Smooth muscle cell (in vitro differentiated cells): ENCODE measurements around the gene PRR30. TPM values are rescaled to one million over a fixed set of nuclear protein-coding genes. Genes with fewer than 3 reads are reported as not detected.

Experiments
- DNase-seq: peaks from one replicate; lab custom pipeline; 2025; ENCODE audit not compliant: unreplicated experiment; lab: John Stamatoyannopoulos, UW
- H2AFZ ChIP-seq: fragments of 200-600 bp; sonication (generic); 2 replicates; pipeline ENCODE4 v1.6.0; 2016; ENCODE audit warnings: antibody characterized with exemption, low read depth, mild to moderate bottlenecking
- H3F3A ChIP-seq: fragments of 200-600 bp; sonication (generic); 2 replicates; pipeline ENCODE4 v1.6.0; 2017; ENCODE audit warnings: antibody characterized with exemption, low read depth
- H3K27ac ChIP-seq: fragments of 200-600 bp; sonication (generic); 2 replicates; pipeline ENCODE4 v1.5.1; 2016; ENCODE audit warnings: low read depth, mild to moderate bottlenecking
- H3K27me3 ChIP-seq: fragments of 200-600 bp; sonication (generic); 2 replicates; pipeline ENCODE4 v1.6.1; 2016; ENCODE audit warnings: low read depth, mild to moderate bottlenecking
- H3K36me3 ChIP-seq: fragments of 200-600 bp; sonication (generic); 2 replicates; pipeline ENCODE4 v1.5.1; 2016; ENCODE audit warnings: low read depth
- H3K4me1 ChIP-seq: fragments of 200-600 bp; sonication (generic); 2 replicates; pipeline ENCODE4 v1.5.1; 2016; ENCODE audit warnings: low read depth
- H3K4me2 ChIP-seq: fragments of 200-600 bp; sonication (generic); 2 replicates; pipeline ENCODE4 v1.6.0; 2016; ENCODE audit warnings: mild to moderate bottlenecking
- H3K4me3 ChIP-seq: fragments of 200-600 bp; sonication (generic); 2 replicates; pipeline ENCODE4 v1.5.1; 2016; ENCODE audit warnings: mild to moderate bottlenecking
- H3K79me2 ChIP-seq: fragments of 200-600 bp; sonication (generic); 2 replicates; pipeline ENCODE4 v1.6.0; 2016; ENCODE audit warnings: low read depth, mild to moderate bottlenecking
- H3K9ac ChIP-seq: fragments of 200-600 bp; sonication (generic); 2 replicates; pipeline ENCODE4 v1.6.0; 2016; ENCODE audit warnings: low read depth
- H3K9me3 ChIP-seq: fragments of 200-600 bp; sonication (generic); replicated peaks from 2 replicates; pipeline ENCODE4 v1.5.1; 2016; ENCODE audit warnings: low read depth
- H4K20me1 ChIP-seq: fragments of 200-600 bp; sonication (generic); 2 replicates; pipeline ENCODE4 v1.6.0; 2016; ENCODE audit warnings: low read depth
- CTCF ChIP-seq: fragments of 200-600 bp; sonication (generic); IDR thresholded peaks from 2 replicates; pipeline ENCODE4 v1.5.1; 2017; ENCODE audit warnings: borderline replicate concordance, mild to moderate bottlenecking, antibody characterized with exemption; ENCODE audit not compliant: insufficient read depth, poor library complexity, severe bottlenecking
- WGBS: methylation state at CpG from one replicate; pipeline ENCODE4 v1.1.7; 2016; ENCODE audit warnings: low lambda C conversion rate; 5-methylcytosine and 5-hydroxymethylcytosine counted together
- polyA plus RNA-seq: library from polyadenylated mRNA; unstranded; fragments of >200 nt; fragmentation: Nextera tagmentation; extraction: Ambion mirVana; gene quantifications from 2 replicates; pipeline ENCODE4 v1.2.1, GENCODE V29; 2016
- total RNA-seq: library from RNA; depleted of rRNA; stranded (reverse); fragments of >200 nt; gene quantifications from 2 replicates; pipeline ENCODE4 v1.2.3, GENCODE V29; 2014

Gene PRR30
- total and polyA plus RNA-seq, 2 experiments from 2014 or later, result not detected

DNA sequence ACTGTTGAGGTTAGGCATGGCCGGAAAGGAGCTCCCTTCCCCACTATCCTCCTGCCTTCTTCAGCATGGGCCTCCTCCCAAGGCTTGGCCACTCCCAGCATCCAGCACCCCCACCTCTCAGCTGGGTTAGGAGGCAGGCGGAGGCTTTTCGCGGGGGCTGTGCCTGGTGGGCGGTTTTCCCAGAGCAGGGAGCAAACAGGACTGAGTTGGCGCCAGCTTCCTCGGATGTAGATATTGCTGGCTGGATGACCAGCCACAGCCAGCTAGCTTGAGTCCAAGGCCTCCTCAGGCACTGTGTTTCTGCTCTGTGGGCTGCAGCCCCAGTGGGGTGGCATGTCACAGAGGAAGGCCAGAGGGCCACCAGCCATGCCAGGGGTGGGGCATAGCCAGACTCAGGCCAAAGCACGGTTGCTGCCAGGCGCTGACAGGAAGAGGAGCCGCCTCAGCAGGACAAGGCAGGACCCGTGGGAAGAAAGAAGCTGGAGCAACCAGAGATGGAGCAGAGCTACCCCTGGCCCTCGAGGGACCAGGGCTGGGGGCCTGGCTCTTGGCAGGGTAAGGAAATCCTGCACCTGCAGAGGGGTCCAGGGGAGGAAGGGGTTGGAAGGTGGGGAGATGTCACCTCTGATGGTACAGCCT, 9.7 kb upstream of the PRR30 start, which contains the start of gene TCF23:
TCF23 (plus strand) TSS at position 204 of the 639 bp plus-strand sequence; CDS start at position 334, 130 bp downstream.
- WGBS, result 91% methylated on average over 12 of the region's 12 CpGs
- H3K9ac ChIP-seq, result no peak within 1 kb of the TSS
- no peak for TF ChIP-seq CTCF
- no peaks in the 10 kb centered on the region for H3K36me3 ChIP-seq
- H3K27me3 ChIP-seq, result peaks cover under 1% of the 10 kb centered on the region
- no peak within 1 kb of the TSS for H3K27ac ChIP-seq
- no peaks in the 10 kb centered on the region for H3K79me2 ChIP-seq
- no peak within 1 kb of the TSS for H3K4me2 ChIP-seq
- no peaks in the 10 kb centered on the region for H4K20me1 ChIP-seq
- DNase-seq, result no peak
- no peaks in the 10 kb centered on the region for H3K4me1 ChIP-seq
- H3F3A ChIP-seq, result no peaks in the 10 kb centered on the region
- no peak within 1 kb of the TSS for H3K4me3 ChIP-seq
- H3K9me3 ChIP-seq, result no peaks in the 10 kb centered on the region
- no peak within 1 kb of the TSS for H2AFZ ChIP-seq

- 96% methylated on average over 8 of the region's 8 CpGs for WGBS
- H3K4me1 ChIP-seq, result no peaks in the 10 kb centered on the region
- no peak overlapping the region for H3K4me3 ChIP-seq
- H2AFZ ChIP-seq, result no peak overlapping the region
- no peaks in the 10 kb centered on the region for H3K9me3 ChIP-seq
- DNase-seq, result no peak
- no peak for TF ChIP-seq CTCF
- H3K4me2 ChIP-seq, result no peak overlapping the region
- H3K79me2 ChIP-seq, result no peaks in the 10 kb centered on the region
- H3K36me3 ChIP-seq, result no peaks in the 10 kb centered on the region
- peaks cover 6% of the 10 kb centered on the region for H3K27me3 ChIP-seq
- no peaks in the 10 kb centered on the region for H4K20me1 ChIP-seq
- H3K27ac ChIP-seq, result no peak overlapping the region
- no peaks in the 10 kb centered on the region for H3F3A ChIP-seq
- H3K9ac ChIP-seq, result no peak overlapping the region
These were observed 8.7 kb upstream of the PRR30 start for GRCh38 chr2:27147935-27148334.

DNA sequence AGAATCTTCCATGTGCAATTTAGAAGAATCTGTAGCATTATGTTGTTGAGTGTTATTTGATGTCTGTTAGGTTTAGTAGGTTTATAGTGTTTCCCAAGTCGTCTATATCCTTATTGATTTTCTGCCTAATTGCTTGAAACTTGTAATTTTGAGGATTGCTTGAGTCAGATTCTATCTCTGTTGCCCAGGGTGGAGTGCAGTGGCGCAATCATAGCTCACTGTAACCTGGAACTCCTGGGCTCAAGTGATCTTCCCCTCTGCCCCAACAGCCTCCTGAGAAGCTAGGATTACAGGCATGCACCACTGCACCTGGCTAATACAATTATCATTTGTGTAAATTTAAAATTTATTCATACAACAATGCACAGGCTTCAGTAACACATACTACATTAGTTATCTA, 6.5 kb upstream of the PRR30 start:
- 81% methylated on average over 2 of the region's 2 CpGs for WGBS
- no peak for TF ChIP-seq CTCF
- Histone ChIP-seq H3K4me3 (no peak overlapping the region), H3K79me2 (no peaks in the 10 kb centered on the region), H3K9me3 (no peaks in the 10 kb centered on the region), H3F3A (no peaks in the 10 kb centered on the region), H4K20me1 (no peaks in the 10 kb centered on the region), H2AFZ (no peak overlapping the region), H3K4me2 (no peak overlapping the region), H3K4me1 (no peaks in the 10 kb centered on the region), H3K9ac (no peak overlapping the region), H3K27ac (no peak overlapping the region), H3K36me3 (no peaks in the 10 kb centered on the region), H3K27me3 (peaks cover 7% of the 10 kb centered on the region)
- no peak for DNase-seq

DNA sequence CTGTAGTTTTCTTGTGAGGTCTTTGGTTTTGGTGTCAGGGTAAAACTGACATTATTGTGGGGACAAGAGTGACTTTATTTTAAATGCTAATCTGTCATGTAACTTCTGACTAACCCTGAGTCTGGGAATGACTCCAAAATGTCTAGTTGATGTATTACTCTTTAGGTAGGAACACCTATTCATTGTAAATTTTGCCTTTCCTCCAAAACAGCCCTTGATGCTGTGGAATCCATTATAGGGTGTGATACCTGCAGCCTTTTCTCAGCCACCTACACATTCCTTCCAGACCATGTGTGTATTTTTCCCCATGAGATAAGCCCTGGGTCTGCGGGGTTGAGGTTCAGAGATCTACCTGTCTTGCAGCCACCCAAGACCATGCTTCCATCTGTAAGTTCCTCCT, 4.1 kb upstream of the PRR30 start:
- Histone ChIP-seq H4K20me1 (no peaks in the 10 kb centered on the region), H3K9me3 (no peaks in the 10 kb centered on the region), H3K27ac (no peak overlapping the region), H3K27me3 (peaks cover 7% of the 10 kb centered on the region), H2AFZ (no peak overlapping the region), H3K9ac (no peak overlapping the region), H3K36me3 (no peaks in the 10 kb centered on the region), H3K79me2 (no peaks in the 10 kb centered on the region), H3F3A (no peaks in the 10 kb centered on the region), H3K4me2 (no peak overlapping the region), H3K4me3 (no peak overlapping the region), H3K4me1 (no peaks in the 10 kb centered on the region)
- whole genome bisulfite sequencing, result 84% methylated on average over 1 of the region's 1 CpG
- DNase-seq, result no peak
- TF ChIP-seq CTCF, result no peak
